G401.6 (cell line): Measurements from ENCODE around the gene LAMC2.

Source experiments
- FAIRE-seq: peaks from 2 replicates; lab custom pipeline; 2012; peaks lifted over from hg19 to GRCh38; lab: Jason Lieb, UNC

LAMC2 gene

GRCh38 chr1:183173828-183174227 is 12.2 kb upstream of the LAMC2 start:
- FAIRE-seq = no peak

- no peak for FAIRE-seq
Observed at GRCh38 chr1:183175631-183176030, 10.4 kb upstream of the LAMC2 start.

GRCh38 chr1:183178545-183178944 is 7.5 kb upstream of the LAMC2 start:
- no peak for FAIRE-seq

GRCh38 chr1:183179033-183179432 is 7.0 kb upstream of the LAMC2 start:
- FAIRE-seq = no peak

GRCh38 chr1:183180218-183180617 is 5.8 kb upstream of the LAMC2 start:
- no peak for FAIRE-seq

GRCh38 chr1:183180634-183181056 is 5.4 kb upstream of the LAMC2 start:
- FAIRE-seq = no peak

- no peak for FAIRE-seq
Observed at GRCh38 chr1:183186841-183187240, 777 bp downstream of the LAMC2 start.

- FAIRE-seq = no peak
Observed at GRCh38 chr1:183188240-183188639, 2.2 kb downstream of the LAMC2 start.

- no peak for FAIRE-seq
Observed at GRCh38 chr1:183191833-183192232, 5.8 kb downstream of the LAMC2 start.

GRCh38 chr1:183193963-183194525 is 8.0 kb downstream of the LAMC2 start:
- no peak for FAIRE-seq

GRCh38 chr1:183194527-183195141 is 8.6 kb downstream of the LAMC2 start:
- no peak for FAIRE-seq

- FAIRE-seq = no peak
Observed at GRCh38 chr1:183195142-183195574, 9.1 kb downstream of the LAMC2 start.

- no peak for FAIRE-seq
Observed at GRCh38 chr1:183197762-183198161, 11.7 kb downstream of the LAMC2 start.

- no peak for FAIRE-seq
Observed at GRCh38 chr1:183198463-183198862, 12.4 kb downstream of the LAMC2 start.

- no peak for FAIRE-seq
Observed at GRCh38 chr1:183199304-183199703, 13.2 kb downstream of the LAMC2 start.

- no peak for FAIRE-seq
Observed at GRCh38 chr1:183200451-183200850, 14.4 kb downstream of the LAMC2 start.

- FAIRE-seq = no peak
Observed at GRCh38 chr1:183203094-183203493, 17.0 kb downstream of the LAMC2 start.

- FAIRE-seq = no peak
Observed at GRCh38 chr1:183205196-183205781, 19.2 kb downstream of the LAMC2 start.

GRCh38 chr1:183206538-183207122 is 20.6 kb downstream of the LAMC2 start:
- FAIRE-seq = no peak

GRCh38 chr1:183209533-183210158 is 23.6 kb downstream of the LAMC2 start:
- no peak for FAIRE-seq

- FAIRE-seq = no peak
Observed at GRCh38 chr1:183210681-183211080, 24.6 kb downstream of the LAMC2 start.

- no peak for FAIRE-seq
Observed at GRCh38 chr1:183212870-183213269, 26.8 kb downstream of the LAMC2 start.
